GM18505 (cell line): ENCODE results near the gene SFN.
"Not testable (repeated sequence)": the region's sequence is repeated elsewhere in the genome, so short reads cannot be mapped to it uniquely, and the experiment has no call there.

Experiments
- ATAC-seq: cut with Tn5 transposase; IDR thresholded peaks from one replicate; pipeline ENCODE4 v1.9.1; 2021; ENCODE audit not compliant: unreplicated experiment
- POLR2A ChIP-seq: IDR thresholded peaks from 4 replicates; pipeline ENCODE4 v1.6.1; 2011; ENCODE audit warnings: borderline replicate concordance; ENCODE audit not compliant: insufficient read depth, insufficient read length; ENCODE audit errors: extremely low read depth

The SFN gene

DNA sequence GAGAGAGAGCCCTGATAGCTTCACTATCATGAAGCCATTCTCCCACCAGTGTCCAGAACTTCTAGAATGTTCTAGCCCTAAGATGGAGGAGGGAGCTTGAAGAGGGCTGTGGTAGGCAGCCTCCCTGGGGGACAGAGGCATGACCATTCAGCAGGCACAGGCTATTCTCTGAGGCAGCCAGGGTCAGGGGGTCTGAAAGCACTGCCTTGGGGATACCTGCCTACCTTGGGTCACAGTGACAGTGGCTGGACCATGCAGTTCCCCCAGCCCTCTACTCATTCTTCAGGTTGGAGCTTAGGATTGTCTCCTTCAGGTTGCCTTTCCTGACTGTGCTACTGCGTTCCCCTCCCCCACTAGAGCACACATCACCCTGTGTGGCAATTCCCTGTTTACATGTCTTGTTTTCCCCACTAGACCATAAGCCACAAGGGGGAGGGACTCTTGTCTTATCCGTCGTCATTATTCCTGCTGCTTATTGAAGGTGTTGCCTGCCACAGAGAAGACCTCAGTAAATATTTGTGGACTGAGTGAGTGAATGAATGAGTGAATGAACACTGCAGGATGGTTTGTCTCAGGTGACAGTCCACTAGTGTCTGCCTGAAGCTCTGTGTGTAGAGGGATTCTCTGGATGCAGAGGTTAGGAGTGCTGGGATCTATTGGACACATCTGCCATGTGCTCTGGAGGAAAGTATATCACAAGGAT, 31.3 kb upstream of the SFN start:
- TF ChIP-seq POLR2A, result no peak
- no peak for ATAC-seq

DNA sequence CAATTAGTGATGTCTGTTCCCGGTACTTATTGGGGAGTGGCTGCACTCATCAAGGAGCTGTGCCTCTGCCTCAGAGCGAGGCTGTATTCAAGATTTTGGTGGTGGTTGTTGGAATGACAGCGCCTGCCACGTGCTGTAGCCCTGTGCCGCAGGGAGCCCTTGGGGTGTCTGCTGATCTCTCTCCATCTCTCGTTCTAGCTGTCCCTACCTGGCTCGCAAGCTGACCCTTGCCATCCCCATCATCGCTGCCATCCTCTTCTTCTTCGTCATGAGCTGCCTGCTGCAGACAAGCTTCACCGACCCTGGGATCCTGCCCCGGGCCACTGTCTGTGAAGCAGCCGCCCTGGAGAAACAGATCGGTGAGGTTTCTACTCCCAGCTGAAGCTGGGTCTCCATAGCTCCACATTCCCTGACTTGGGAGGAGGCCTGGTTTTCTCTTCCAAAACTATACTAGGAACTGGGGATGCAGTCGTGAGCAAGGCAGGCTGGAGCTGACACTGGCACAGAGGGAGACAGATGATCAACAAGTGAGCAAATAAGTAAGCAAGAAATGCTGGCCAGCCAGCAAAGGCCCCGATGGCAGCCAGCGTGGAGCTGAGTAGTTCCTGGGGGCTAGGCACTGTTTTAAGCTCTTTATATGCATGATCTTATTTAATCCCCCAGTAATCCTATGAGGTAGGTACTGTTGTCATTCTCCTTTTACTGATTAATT, 30.5 kb upstream of the SFN start:
- ATAC-seq, result no peak
- TF ChIP-seq POLR2A, result no peak

DNA sequence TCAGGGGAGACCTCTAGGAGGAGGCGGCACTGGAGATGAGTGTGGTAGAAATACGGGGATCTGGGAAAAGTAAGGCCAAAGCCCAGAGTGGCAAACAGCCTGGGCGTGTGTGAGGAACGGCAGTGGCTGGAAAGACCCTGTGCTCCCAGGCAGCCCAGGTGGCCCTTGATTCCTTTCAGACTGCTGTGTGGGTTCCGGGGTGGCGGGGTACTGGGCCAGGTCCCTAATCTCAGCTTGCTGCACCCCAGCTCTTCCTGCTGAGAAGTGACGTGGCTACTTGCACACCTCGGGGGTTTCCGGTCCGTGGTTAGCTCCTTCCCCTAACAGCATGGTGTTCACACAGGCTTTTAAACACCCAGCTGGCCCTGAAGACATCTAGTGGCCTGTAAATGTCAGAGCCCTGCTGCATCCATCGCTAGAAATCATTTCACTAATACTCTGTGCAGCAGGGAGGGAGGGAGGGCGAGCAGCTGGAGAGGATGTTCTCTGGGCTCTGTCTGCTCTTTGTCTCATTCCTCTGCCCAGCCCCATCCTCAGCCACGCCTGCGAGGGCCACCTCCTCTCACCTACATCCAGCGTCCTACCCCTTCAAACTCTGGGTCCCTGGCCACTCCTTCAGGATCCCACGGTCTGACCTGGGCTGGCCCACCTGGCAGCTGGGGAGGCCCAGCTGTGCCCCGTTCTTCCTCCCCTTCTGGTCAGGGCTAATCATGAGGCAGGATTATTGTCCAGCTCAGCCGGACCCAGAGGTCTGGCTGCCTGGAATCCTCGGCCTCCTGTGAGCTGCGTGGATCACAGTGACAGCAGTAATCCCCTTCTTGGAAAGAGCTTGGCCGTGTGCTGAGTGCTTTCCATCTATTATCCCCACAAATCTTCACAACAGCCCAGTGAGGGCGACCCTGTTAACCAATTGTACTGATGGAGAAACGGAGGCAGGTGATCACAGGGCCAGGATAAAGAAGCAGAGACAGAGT, 29.2 kb upstream of the SFN start:
- peak; percentile 82 for TF ChIP-seq POLR2A
- peak; percentile 63 for ATAC-seq

DNA sequence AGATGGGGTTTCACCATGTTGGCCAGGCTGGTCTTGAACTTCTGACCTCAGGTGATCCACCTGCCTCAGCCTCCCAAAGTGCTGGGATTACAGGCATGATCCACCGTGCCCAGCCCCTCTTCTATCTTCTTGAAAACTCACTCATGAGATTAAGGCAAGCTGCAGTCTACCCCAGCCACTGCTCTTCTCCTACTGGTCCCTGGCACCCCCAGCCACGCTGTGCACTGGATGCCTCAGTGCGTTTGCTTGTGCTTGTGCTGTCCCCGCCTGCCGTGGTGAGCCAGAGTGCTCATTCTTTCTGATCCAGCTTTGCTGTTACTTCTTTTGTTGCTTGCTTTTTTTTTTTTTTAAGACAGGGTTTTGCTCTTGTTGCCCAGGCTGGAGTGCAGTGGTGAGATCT, 25.3 kb upstream of the SFN start:
- not testable (repeated sequence) for ATAC-seq

DNA sequence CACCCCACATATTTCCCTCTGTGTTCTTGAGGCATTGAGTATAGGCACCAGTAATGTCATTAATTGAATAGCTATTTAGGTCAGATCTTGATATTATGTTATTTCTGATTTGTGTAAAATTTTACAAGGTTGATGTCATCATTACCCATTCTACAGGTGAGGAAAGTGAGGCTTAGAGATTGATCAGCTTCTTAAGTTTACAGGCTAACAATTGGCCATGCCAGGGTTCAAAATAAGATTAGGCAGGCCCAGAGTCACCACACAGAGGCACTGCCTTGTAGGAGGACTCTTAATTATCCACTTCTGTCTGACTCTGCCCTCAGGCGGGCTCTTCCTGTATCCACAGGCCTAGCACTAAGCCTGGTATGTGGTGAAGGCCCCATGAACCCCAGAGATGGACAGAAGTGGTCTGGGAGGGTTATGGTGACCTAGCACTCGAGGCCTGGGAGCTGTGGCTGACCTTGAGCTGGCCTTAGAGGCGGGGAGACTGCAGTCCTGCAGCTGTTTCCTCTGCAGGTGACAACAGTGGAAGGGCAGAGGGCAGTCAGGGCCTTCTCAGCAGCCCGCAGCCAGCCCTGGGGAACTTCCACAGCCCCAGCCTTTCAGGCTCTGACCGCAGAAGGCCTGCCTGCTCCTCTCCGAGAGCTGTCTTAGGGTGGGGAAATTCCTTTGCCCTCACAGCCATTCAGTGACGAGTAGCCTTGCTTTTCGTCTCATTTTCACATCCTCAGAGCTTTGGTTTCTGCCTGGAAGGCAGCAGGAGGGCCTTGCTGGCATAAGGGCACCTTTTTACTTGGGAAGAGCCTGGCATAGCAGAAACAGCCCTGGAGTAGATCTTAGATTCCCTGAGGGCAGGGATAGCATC, 24.2 kb upstream of the SFN start:
- peak; percentile 35 for TF ChIP-seq POLR2A
- peak; percentile 78 for ATAC-seq

DNA sequence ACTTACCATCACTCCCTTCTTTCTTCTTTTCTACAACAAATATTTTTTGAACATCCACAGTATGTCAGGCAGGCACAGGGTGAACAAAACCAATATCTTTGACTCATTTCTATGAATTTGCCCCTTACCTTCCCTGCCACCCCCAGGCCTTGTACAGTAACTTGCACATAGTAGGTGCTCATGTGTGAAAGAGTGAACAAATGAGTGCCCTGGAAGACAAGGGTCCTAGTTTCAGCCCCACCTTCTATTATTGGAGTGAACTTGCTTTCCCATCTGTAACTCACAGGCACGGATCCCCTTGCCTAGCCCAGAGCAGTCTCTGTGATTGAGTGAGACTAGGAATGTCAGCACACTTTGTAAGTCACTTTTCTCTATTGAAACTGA, 23.6 kb upstream of the SFN start:
- no peak for TF ChIP-seq POLR2A
- no peak for ATAC-seq

DNA sequence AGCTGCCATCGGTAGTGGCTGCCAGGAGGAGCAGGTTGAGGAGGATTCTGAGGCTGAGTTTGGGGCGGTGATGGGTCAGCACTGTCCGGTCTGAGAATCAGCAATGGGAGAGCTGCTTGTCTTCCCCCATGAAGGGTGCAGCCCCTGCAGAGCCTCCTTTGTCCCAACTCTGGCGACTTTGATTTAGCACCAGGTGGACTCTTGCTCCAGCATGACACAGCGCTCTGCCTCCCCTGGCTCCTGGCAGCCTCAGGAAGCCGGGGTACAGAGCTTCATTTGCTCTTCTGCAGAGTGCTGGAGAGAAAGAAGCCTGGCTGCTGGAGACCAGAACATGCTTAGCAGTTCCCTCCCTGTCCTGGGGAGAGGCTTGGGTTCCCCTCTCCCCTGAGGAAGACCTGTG, 23.2 kb upstream of the SFN start:
- no peak for TF ChIP-seq POLR2A
- ATAC-seq, result no peak

DNA sequence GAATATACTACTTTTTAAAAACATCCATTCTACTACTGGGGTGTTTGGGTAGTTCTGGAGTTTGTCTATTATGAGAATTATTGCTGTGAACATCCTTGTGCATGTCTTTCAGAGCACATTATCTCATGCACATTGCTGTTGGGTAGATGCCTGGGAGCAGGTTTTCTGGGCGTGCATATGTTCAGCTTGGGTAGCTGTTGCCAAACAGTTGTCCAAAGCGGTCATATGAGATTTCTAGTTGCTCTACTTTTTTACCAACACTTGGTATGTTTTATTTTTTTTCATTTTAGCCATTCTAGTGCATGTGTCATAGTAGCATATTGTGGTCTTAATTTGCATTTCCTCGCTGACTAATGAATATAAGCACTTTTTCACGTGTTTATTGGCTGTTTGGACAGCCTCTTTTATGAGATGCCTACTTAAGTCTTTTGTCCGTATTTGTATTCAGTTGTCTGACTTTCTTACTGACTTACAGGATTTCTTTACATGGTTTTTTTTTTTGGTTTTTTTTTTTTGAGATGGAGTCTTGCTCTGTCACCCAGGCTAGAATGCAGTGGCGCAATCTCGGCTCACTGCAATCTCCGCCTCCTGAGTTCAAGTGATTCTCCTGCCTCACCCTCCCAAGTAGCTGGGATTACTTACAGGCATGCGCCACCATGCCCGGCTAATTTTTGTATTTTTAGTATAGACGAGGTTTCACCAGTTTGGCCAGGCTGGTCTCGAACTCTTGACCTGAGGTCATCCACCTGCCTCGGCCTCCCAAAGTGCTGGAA, 18.3 kb upstream of the SFN start:
- no peak for ATAC-seq
- no peak for TF ChIP-seq POLR2A

DNA sequence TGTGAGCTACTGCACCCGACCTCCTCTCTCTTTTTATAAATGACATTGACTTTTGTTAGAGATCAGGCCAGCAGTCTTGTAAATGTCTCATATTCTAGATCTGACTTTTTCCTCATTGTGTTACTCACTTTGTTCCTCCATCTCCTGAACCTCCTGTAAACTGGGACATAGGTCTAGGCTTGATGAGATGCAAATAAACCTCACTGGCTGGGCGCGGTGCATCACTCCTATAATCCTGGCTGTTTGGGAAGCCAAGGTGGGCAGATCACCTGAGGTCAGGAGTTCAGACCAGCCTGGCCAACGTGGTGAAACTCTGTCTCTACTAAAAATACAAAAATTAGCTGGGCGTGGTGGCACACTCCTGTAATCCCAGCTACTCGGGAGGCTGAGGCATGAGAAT, 15.1 kb upstream of the SFN start:
- ATAC-seq, result not testable (repeated sequence)

DNA sequence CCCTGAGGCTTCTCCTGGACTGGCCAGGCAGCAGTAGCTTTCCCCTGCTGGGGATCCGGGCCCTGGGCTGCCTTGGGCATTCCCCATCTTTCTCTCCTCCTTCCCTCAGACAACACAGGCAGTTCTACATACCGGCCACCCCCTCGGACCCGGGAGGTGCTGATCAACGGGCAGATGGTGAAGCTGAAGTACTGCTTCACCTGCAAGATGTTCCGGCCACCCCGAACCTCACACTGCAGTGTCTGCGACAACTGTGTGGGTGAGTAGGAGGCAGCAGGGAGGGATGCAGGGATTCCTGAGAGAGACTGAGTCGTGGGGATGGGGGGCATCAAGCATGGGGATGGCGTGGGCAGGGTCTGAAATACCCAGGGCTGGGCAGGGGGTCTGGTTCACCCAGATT, 14.4 kb upstream of the SFN start:
- no peak for ATAC-seq
- no peak for TF ChIP-seq POLR2A

DNA sequence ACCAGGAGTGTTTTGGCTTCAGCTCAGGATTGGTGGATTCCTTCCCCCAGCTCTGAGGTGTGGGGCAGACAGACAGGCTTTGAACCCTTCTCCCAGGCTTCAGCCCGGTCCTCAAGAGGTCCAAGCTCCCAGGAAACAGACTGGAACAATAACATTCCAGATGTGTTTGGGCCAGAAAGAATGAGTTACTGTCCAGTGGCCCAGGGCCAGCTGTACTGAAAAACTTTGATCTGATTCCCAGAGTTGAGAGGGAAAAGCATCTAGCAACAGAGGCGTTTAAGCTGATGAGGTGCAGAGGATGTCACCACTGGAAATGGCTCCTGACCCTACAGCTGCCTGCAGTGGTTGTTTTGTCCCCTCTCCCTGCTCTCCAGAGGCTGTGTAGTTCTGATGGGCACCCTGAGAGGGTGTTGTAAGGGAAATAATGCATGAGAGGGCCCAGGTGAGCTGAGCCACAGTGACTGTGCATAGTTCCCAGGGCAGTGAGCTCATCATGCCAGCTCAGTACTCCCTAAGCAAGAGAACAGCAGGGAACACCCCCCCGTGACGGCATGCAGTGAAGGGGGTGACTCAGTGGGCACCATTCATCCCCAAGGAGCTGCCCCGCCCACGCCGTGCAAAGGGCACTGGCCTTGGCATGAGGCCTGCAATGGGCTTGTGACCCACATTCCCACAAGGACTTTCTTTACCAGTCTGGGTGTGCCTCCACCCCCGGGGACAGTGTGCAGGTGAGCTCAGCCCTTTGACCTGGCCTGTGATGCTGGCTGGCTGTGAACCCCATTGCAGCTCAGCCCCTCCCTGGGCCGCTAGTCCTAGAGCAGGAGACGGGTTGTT, 13.8 kb upstream of the SFN start:
- no peak for ATAC-seq
- no peak for TF ChIP-seq POLR2A
